DMS 273 treated with DMSO at 0.1 percent for 48 hours (cell line): ENCODE results near the gene ITK.
"Not testable (repeated sequence)": the region's sequence is repeated elsewhere in the genome, so short reads cannot be mapped to it uniquely, and the experiment has no call there.

Source experiments
- DNase-seq: peaks from one replicate; lab custom pipeline; 2025; lab: John Stamatoyannopoulos, UW

Gene ITK

DNA sequence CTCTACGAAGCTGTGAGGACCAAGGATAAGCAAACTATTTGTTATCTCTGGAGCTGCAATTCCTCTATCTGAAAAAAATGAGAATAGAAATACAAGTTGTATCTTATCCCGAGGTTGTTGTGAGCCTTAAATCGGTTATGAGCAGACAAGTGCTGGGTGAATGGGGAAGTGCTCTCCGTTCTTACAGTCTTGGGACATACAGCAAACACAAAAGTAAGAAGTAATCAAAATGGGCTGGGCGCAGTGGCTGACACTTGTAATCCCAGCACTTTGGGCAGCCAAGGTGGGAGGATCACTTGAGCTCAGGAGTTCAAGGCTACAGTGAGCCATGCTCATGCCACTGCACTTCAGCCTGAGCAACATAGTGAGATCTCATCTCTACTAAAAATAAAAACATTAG is 31.7 kb downstream of the ITK start:
- no peak for DNase-seq

- no peak for DNase-seq
These were observed 33.0 kb downstream of the ITK start for GRCh38 chr5:157213527-157214243.

GRCh38 chr5:157214415-157214814 is 33.8 kb downstream of the ITK start:
- DNase-seq = no peak

DNA sequence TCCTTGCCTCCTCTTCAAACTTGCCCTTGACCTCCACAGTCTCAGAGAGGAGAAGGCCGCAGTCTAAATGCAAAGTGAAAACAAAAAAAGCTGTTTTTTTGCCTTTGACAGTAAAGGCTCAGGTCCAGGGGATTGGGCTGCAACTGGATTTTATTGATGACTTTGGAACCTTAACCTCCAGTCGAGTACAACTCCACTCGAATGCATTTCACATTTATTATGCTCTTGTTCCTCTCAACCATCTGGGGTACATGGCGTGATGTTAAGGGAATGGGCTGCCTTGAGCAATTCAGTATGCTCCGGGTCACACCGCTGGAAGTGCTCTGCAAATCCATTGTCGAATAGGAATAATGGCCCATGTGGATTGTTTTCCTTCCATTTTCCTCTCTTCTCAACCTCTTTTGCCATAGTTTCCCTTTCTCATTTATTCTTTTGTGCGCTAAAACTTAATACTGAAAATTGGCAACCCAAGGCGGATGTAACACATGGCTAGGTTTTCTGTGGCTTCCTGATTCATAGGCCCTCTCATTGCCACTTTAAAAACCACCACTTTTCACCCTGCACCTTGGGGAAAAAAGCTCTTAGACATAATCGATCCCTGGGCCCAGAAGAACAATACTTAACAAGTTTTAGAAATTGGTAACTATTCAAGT is 34.3 kb downstream of the ITK start:
- no peak for DNase-seq

DNA sequence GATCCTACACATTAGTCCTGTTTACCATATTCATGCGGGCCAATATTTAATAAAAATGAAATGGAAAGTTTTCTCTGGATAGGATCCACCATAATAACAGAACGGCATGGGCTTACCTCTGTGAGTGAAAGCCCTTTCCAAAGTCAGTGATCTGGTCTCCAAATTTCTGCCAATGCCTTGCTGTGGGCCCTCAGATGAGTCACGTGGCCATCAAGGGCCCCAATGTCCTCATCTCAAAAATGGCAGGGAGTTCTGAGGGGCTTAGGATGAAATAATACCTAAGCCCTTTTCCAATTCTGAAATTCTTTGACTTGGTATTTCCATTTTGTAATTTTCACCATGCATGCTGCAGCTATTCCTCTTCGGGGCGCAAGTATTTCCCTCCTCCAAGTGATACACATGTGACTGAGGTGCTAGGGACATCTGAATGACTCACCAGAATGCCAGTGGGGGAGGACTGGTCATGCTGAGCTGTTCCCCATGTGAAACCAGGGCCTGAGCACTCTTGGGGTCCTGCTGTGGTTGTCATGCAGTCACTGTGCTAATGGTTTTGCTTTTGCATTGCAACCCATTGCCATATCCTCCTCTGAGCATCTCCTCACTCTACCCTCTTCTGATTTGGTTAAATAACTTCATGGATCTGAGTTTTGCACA is 35.0 kb downstream of the ITK start:
- no peak for DNase-seq

DNA sequence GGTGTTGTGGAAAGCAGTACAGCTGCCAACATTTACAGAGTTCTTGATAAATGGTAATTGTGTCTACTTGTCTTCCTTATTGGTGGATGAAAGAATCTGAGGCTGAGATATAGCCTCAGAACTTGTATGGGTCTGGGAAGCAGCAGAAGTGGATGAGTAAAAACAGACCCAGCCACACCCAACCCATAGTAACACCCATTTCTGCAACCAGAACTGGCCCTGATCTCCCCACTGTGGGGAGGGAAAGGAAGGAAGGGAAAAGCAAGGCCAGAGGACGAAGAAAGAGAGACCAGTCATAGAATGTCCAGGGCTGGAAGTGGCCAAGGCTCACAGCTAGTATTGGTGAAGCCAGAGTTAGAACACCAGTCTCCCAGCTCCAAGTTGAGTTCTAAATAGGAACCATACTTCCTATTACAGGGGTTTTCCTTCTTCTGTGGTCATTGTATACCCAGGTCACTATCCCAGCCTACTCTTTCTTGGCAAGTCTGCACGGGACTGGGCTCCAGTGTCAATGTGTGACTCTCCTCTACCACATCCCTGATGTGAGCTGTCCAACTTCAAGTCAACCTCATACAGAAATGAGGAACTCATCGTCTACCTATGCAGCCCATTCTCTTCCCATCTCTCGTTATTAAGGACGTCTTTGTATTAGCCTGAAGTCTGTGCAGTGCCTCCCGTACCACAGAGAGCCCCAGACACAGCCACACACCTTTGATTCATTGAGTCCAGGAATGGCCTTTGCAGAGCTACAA is 35.9 kb downstream of the ITK start:
- no peak for DNase-seq

DNA sequence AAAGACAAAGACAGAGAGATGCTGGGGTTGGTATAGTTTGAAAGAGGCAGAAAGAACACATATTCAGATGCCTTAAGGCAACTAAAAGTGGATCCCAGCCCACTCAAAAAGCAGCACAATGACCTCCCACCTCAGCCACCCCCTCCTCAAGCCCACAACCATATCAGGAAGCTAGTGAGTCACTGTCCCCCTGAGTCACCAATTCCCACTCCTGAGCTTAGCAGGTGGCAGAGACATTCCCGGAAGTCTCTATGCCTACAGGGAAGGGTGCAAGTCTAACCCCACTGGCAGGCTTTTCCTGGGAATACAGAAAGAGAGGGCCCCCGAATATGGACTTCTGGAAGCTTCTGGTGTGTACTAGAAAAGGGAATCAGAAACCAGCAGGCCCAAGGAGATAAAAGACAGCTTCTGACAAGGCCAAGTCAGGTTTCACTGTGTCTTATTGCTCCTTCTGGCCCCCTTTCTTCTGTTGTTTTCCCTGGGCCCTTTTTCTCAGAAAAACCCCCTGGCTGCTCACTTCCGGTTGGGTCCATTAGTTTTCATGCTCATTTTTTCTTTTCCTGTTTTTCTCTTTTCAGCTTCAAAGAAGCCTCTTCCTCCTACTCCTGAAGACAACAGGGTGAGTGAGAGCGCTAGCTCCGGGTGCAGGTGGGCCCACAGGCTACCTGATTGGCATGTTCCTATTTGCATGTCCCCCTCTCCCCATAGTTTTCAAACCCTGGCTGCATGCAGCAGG is 36.8 kb downstream of the ITK start:
- no peak for DNase-seq

- no peak for DNase-seq
These were observed 39.0 kb downstream of the ITK start for GRCh38 chr5:157219491-157220271.

DNA sequence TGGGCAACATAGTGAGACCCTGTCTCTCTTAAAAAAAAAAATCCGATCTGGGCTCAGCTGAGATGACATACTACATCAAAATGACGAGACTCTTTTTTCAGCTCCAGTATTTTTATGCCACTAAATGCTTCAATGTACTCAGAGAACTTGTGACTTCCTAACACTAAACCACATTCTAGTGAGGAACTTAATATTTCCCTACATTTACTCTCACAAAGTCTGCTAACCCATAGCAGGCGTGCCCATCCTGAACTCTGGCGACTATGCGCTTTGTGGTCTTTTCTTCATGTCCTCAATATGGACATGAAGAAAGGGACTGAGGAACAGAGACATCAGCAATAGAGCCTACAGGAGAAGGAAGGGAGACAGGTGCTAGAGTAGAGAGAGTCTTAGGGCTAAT is 41.3 kb downstream of the ITK start:
- no peak for DNase-seq

- DNase-seq = no peak
These were observed 42.0 kb downstream of the ITK start for GRCh38 chr5:157222506-157223230.

DNA sequence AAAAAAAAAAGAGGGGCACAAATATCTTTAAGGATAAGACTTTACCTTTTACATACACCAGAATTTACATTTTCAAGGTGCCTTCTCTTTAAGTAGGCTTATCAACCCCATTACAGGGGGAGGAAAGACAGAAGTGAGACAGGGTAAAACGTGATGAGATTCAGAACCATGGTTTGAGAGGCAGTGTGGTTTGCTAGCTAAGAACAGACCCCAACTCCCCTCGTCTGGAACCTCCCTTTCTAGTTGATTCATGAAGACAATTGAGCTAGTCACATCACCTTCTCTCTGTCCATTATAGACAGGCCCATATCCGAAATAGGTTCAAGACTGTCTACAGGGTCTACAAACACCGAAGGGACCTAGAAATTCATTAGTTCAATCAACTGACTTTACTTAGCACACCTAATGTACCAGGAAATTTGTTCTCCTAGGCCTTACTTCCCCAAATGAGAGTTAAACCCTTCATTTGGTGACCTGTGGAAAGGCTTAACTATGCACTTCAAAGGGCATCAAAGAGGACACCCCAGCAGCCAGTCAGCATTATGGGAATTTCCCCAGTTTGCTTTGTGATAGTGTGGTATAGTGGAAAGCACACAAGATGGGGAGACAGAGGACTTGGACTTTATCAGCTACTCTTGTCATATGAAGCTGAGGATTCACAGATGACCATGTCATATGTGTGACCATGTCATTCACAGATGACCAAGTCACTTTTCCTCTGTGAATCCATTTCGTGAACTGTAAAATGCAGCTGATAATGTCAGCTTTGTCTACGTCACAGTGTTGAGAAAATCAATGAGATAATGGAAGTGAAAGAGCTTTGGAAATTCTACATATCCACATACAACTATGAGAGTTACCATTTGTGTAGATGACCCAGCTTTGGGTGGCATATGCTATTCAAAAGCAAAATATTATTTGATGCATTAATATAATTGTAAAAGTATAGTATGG is 45.1 kb downstream of the ITK start:
- no peak for DNase-seq

DNA sequence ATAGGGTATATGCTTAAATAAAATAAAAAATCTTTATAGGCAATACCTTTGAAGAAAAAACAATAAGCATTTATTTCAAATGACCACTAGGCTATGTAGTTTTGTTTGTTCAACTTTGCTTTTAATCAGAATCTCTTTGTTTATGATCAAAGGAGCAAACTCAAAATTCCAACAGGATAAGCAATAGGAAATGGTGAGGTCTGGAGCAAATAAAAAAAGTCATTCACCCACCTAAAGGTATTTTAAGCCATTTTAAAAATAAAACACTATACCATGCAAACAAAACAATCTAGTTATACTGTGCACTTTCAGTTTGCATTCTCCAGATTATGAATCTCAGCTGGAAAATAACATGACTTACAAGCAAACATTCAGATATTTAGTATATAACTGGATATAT is 50.0 kb downstream of the ITK start:
- DNase-seq = no peak

DNA sequence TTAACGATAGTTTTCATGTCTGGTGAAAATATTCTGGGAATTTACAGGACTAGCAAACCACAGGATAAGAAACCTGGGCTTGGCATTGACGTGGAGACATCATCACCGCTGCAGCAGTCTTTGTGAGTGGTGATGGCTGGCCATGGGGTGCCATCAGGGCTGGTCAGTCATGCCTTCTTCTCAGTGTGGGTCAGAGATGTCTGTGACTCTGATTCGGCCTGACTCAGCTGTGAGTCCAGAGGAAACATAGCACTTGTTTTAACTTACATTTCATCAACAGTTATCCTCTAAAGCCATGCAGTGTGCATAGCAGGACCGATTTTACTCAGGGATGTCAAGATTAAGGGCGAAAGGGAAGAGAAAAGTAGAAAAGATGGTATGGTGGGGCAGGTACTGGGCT is 52.1 kb downstream of the ITK start:
- no peak for DNase-seq

- no peak for DNase-seq
These were observed 52.9 kb downstream of the ITK start for GRCh38 chr5:157233515-157233914.

- DNase-seq = no peak
These were observed 55.8 kb downstream of the ITK start for GRCh38 chr5:157236423-157236822.

DNA sequence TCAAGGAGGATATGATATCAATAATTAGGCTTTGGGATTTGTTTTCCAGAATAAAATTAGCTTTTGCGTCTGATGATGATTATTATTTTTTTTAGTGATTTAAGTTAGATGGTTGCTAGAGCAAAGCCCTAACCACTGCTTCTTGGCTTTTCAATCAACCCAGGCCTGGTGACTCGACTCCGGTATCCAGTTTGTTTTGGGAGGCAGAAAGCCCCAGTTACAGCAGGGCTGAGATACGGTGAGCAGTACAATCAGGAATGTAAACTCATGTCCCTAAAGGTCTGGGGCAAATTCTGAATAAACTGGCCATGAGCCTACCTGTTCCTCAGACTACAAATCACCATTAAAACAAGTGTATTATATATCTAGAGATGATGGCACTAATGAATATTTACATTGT is 60.8 kb downstream of the ITK start:
- no peak for DNase-seq

GRCh38 chr5:157244704-157245103 is 64.1 kb downstream of the ITK start:
- DNase-seq = not testable (repeated sequence)

DNA sequence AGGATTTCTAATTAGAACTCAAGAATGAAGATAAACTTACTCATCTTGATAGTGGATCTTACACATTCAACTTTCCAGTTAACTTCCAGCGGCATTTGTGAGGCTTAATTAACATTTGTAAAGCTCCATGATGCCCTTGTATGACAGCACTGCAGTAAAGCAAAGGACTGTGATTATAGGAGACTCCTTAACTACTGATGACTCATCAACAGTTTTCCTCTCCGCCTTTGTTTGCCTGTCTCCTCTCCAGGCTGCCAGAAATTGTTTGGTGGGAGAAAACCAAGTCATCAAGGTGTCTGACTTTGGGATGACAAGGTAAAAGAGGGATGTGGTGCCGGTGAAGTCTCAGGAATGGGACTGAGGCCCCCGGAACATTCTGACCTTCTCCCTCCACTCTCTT is 64.8 kb downstream of the ITK start:
- DNase-seq = no peak

GRCh38 chr5:157245886-157246285 is 65.2 kb downstream of the ITK start:
- DNase-seq = no peak
